Esophagus muscularis mucosa (tissue), 4 donors: ENCODE measurements around the gene ARHGAP40. TPM values are rescaled to one million over a fixed set of nuclear protein-coding genes. Genes with fewer than 3 reads are reported as not detected.

ENCODE experiments used
- DNase-seq: peaks from one replicate; pipeline ENCODE4 v3.0.0-alpha.2; 2017; ENCODE audit errors: extremely low spot score
- H3K27ac ChIP-seq, 4 donors: fragments of 200-600 bp; sonication (generic); replicated peaks in 1 of 4; 1 replicate in 3 of 4; 2 replicates in 1 of 4; pipeline ENCODE4 v1.5.1; 2016 to 2019; ENCODE audit warnings: mild to moderate bottlenecking in 1 of 4
- H3K27me3 ChIP-seq, 4 donors: fragments of 200-600 bp; sonication (generic); one replicate each; pipeline versions ENCODE4 v1.5.1 to v1.6.0; 2016 to 2019
- H3K36me3 ChIP-seq, 4 donors: fragments of 200-600 bp; sonication (generic); one replicate each; pipeline ENCODE4 v1.5.1; 2016 to 2019
- H3K4me1 ChIP-seq, 4 donors: fragments of 200-600 bp; sonication (generic); one replicate each; pipeline ENCODE4 v1.5.1; 2016 to 2019
- H3K4me3 ChIP-seq, 4 donors: fragments of 200-600 bp; sonication (generic); 1 replicate in 2 of 4; 2 replicates in 2 of 4; pipeline ENCODE4 v1.5.1; 2016 to 2019; ENCODE audit warnings: mild to moderate bottlenecking in 4 of 4, moderate library complexity in 1 of 4
- H3K9me3 ChIP-seq, 4 donors: fragments of 200-600 bp; sonication (generic); 1 replicate in 3 of 4; 2 replicates in 1 of 4; pipeline ENCODE4 v1.5.1; 2016 to 2019
- EP300 ChIP-seq: sonication (generic); formaldehyde crosslinking; IDR thresholded peaks from one replicate; pipeline ENCODE4 v1.6.1; 2017; ENCODE audit warnings: antibody characterized with exemption
- POLR2A ChIP-seq: fragments of 450-650 bp; IDR thresholded peaks from one replicate; pipeline ENCODE4 v1.6.1; 2017; ENCODE audit warnings: antibody characterized with exemption, moderate library complexity, mild to moderate bottlenecking, low read depth
- POLR2AphosphoS5 ChIP-seq, 2 donors: sonication (generic); formaldehyde crosslinking; IDR thresholded peaks; one replicate each; pipeline ENCODE4 v1.6.1; 2017; ENCODE audit warnings: antibody characterized with exemption in 2 of 2
- WGBS: methylation state at CpG from one replicate; pipeline ENCODE4 v1.1.5; 2018; 5-methylcytosine and 5-hydroxymethylcytosine counted together
- intact Hi-C: fragments of 100-400 bp; cut with DNase I; formaldehyde crosslinking; loops from one replicate; pipeline ENCODE4 v1.15.1; 2023
- total RNA-seq, 4 donors: library from RNA; depleted of rRNA; stranded (reverse); fragments of >200 nt; gene quantifications; one replicate each; pipeline versions ENCODE4 v1.1.0 to v1.2.1, GENCODE V29; 2016
- TF ChIP-seq, protein P1 (sequence below), 3 experiments: fragments of 200-600 bp in 2 of 3; fragments of 450-650 bp in 1 of 3; sonication (generic) in 2 of 3; IDR thresholded peaks; one replicate each; pipeline ENCODE4 v1.5.1; 2017 to 2019; ENCODE audit warnings: antibody characterized with exemption in 3 of 3, mild to moderate bottlenecking in 2 of 3, moderate library complexity in 1 of 3

Gene ARHGAP40
- total RNA-seq, 4 donors from 2014 or later: 0.42 TPM; not detected in 3

DNA sequence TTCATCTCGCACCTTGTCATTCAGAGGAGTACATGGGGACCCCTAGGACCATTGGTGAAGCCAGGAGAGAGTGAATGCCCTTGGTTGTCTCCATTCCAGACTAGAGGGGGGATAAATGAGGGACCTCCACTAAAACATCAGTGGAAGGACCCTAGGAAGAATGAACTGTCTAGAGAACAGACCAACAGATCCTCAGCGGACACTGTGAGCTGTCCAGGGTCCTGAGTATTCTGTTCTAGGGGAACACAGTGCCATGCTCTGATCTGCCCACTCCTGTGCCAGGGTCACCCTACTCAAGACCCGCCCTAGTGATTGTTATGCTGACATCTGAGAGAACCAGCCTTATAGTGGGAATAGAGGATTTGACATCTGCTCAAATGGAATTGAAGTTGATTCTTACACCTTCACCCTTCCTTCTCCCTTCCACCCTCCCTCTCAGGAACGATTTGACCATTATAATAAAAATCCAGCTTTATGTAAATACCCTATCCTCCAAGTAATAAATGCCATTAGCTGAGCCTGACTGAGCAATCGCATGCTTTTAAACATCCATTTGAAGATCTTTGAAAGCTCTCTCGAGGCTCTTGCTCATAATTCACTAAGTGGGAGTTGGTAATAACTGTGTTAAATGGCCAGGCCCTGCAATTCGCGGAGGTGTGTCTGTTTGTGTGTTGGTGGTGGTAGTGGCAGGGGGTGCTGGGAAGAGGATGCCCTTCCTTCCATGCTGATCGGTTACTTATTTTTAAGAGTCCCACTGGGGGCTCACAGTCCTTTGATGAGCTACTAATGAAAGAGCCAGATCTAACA, 79.1 kb downstream of the ARHGAP40 start:
- DNase-seq: no peak
- no peaks in the 10 kb centered on the region for H3K9me3 ChIP-seq
- peaks cover 0 to 56% (median 0%) of the 10 kb centered on the region in 4 donors for H3K27me3 ChIP-seq
- no peak overlapping the region for H3K27ac ChIP-seq
- intact Hi-C loops: no loop called here
- H3K4me3 ChIP-seq: no peak overlapping the region
- TF ChIP-seq POLR2A (no peak), POLR2AphosphoS5 (IDR thresholded peaks at IDR 0.05) (no peak), EP300 (no peak)
- TF ChIP-seq, protein P1, sequence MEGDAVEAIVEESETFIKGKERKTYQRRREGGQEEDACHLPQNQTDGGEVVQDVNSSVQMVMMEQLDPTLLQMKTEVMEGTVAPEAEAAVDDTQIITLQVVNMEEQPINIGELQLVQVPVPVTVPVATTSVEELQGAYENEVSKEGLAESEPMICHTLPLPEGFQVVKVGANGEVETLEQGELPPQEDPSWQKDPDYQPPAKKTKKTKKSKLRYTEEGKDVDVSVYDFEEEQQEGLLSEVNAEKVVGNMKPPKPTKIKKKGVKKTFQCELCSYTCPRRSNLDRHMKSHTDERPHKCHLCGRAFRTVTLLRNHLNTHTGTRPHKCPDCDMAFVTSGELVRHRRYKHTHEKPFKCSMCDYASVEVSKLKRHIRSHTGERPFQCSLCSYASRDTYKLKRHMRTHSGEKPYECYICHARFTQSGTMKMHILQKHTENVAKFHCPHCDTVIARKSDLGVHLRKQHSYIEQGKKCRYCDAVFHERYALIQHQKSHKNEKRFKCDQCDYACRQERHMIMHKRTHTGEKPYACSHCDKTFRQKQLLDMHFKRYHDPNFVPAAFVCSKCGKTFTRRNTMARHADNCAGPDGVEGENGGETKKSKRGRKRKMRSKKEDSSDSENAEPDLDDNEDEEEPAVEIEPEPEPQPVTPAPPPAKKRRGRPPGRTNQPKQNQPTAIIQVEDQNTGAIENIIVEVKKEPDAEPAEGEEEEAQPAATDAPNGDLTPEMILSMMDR (IDR thresholded peaks at IDR 0.05): no peak
- no peaks in the 10 kb centered on the region for H3K36me3 ChIP-seq
- H3K4me1 ChIP-seq: no peaks in the 10 kb centered on the region
- 43% methylated on average over 9 of the region's 9 CpGs for WGBS

DNA sequence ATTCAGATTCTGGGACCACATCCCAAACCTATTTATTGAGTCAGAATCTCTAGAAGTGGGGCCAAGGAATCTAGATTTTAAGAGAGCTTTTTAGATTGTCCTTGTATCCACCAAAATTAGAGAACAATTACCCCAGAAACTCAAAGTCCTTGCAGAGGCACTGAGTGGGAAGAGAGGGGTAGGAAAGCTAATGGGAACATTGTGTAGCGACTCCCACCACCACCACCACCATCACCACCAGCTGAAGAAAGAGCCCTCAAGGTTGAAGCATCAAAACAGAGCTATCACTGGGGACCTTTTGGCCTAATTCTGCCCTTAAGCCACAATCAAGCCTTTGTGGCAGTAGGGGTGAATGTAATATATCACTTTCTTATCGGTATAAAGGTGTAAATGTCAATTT, 83.7 kb downstream of the ARHGAP40 start:
- TF ChIP-seq POLR2A (no peak), EP300 (no peak), POLR2AphosphoS5 (IDR thresholded peaks at IDR 0.05) (no peak)
- TF ChIP-seq, protein P1 (IDR thresholded peaks at IDR 0.05): no peak
- DNase-seq: no peak
- intact Hi-C loops: no loop called here
- no peaks in the 10 kb centered on the region for H3K4me1 ChIP-seq
- H3K36me3 ChIP-seq: no peaks in the 10 kb centered on the region
- H3K27ac ChIP-seq: no peak overlapping the region
- no peak overlapping the region for H3K4me3 ChIP-seq
- no peaks in the 10 kb centered on the region for H3K9me3 ChIP-seq
- WGBS: 65% methylated on average over 2 of the region's 2 CpGs
- peaks cover 0 to 66% (median 3%) of the 10 kb centered on the region in 4 donors for H3K27me3 ChIP-seq

DNA sequence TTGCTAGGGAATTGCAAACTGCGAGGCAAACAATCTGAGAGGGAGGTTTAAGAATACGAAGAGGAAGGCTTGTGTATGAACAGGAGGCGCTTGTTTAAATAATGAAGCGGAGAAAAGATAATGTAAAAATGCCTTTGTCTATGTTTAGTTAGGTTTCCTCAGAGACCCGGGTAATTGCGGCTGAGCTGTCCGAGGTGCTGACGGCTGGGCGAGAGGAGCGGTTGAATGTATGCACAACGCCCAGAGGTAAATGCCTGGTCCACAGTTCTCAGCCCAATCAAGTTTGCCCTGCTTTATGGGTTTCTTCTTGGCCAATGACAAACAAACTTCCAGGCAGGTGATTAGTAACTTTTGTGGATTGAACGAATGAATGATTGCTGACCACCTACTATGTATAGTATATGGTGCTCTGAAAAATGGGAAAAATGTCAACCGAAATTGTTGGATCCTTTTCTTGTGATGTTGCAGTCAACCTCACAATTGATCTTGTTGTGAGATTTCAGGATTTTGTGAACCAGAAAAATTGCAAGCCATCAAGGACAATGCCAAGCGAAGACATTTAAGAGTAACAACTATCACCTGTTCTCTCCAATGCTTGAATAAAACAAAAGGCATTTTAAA, 84.4 kb downstream of the ARHGAP40 start:
- TF ChIP-seq EP300: no peak
- TF ChIP-seq, protein P1 (IDR thresholded peaks at IDR 0.05): no peak
- TF ChIP-seq POLR2A: no peak
- TF ChIP-seq POLR2AphosphoS5 (IDR thresholded peaks at IDR 0.05): no peak
- 9% methylated on average over 14 of the region's 14 CpGs for WGBS
- Histone ChIP-seq H3K27me3 (peaks cover 0 to 65% (median 3%) of the 10 kb centered on the region in 4 donors), H3K27ac (no peak overlapping the region), H3K36me3 (no peaks in the 10 kb centered on the region), H3K9me3 (no peaks in the 10 kb centered on the region), H3K4me1 (no peaks in the 10 kb centered on the region), H3K4me3 (no peak overlapping the region)
- intact Hi-C loops: no loop called here
- DNase-seq: no peak

DNA sequence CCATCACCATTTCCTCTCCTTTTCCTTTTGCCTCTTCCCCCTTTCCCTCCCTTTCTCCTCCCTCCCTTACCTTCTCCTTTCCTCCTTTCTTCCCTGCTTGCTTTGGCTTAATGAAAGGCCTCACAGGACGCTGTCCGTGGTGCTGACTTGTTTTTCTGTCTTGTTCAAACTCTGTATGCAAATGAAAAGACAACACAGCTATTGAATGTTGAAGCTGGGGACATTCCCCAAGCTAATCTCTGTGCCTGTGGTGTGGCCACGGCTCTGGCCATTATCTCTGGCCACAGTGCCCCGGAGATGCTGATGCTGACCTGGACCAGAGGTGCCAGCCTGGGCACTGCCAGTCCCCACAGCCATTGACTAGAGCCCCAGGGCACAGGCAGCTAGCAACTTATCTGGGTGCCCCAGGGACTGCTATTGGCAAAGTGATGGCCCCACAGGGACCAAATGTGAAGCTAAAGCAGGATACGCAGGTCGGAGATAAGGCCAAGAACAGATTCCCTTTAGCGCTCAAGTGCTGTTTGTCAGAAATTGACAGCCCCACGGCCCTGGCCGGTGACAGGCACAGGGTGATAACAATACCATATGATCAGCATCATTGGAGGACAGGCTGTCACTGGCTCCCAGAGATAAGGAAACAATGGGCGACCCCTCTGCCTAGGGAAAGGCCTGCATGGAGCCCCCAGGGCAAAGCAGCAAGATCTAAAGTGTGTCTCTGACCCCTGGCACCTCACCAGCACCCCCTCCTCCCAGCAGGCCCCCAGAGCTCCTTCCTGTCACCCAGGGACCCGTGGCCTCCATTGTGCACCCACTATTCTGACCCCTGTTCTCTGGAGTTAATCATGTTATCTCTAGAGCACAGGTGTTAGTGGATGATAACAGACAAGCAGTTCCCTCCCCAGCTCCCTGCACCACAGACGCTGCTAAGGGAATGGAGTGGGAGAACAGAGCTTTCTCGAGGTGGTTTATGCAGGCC, 91.1 kb downstream of the ARHGAP40 start:
- Histone ChIP-seq H3K4me1 (no peaks in the 10 kb centered on the region), H3K36me3 (no peaks in the 10 kb centered on the region), H3K27me3 (peaks cover 0 to 31% (median 3%) of the 10 kb centered on the region in 4 donors), H3K27ac (no peak overlapping the region), H3K9me3 (no peaks in the 10 kb centered on the region), H3K4me3 (no peak overlapping the region)
- intact Hi-C loops: no loop called here
- 32% methylated on average over 12 of the region's 13 CpGs for WGBS
- TF ChIP-seq POLR2AphosphoS5 (IDR thresholded peaks at IDR 0.05): no peak
- no peak for TF ChIP-seq EP300
- TF ChIP-seq POLR2A: no peak
- TF ChIP-seq, protein P1 (IDR thresholded peaks at IDR 0.05): no peak
- no peak for DNase-seq
